AG10803 (cell line): ENCODE measurements around the gene KCNS3.
"Not testable (repeated sequence)": the region's sequence is repeated elsewhere in the genome, so short reads cannot be mapped to it uniquely, and the experiment has no call there.

Experiments used
- DNase-seq: peaks from one replicate; pipeline ENCODE4 v3.0.0; 2010; ENCODE audit warnings: low read depth
- H3K4me3 ChIP-seq: 2 replicates; pipeline ENCODE4 v1.5.1; 2011; ENCODE audit warnings: mild to moderate bottlenecking, low read length, control low read depth
- CTCF ChIP-seq: conservative IDR thresholded peaks from 2 replicates; pipeline ENCODE4 v1.5.1; 2011; ENCODE audit warnings: mild to moderate bottlenecking, low read length, control low read depth, inconsistent platforms

KCNS3 gene

GRCh38 chr2:17959356-17959755, 80.9 kb downstream of the KCNS3 start:
- DNase-seq: no peak
- TF ChIP-seq CTCF: no peak
- no peak overlapping the region for H3K4me3 ChIP-seq

- TF ChIP-seq CTCF: no peak
- no peak for DNase-seq
- H3K4me3 ChIP-seq: no peak overlapping the region
Measured at GRCh38 chr2:17959833-17960232, 81.4 kb downstream of the KCNS3 start.

GRCh38 chr2:17960925-17961324, 82.5 kb downstream of the KCNS3 start:
- no peak overlapping the region for H3K4me3 ChIP-seq
- no peak for TF ChIP-seq CTCF

GRCh38 chr2:17961789-17962188, 83.3 kb downstream of the KCNS3 start:
- no peak for DNase-seq
- no peak overlapping the region for H3K4me3 ChIP-seq
- TF ChIP-seq CTCF: no peak

More at GRCh38 chr2:17960925-17961324, 82.5 kb downstream of the KCNS3 start:
- no peak for DNase-seq

- no peak for TF ChIP-seq CTCF
- H3K4me3 ChIP-seq: no peak overlapping the region
- DNase-seq: peak; percentile 16
Measured at GRCh38 chr2:17962876-17963275, 84.4 kb downstream of the KCNS3 start.

- not testable (repeated sequence) for DNase-seq, H3K4me3 ChIP-seq
Measured at GRCh38 chr2:17963571-17963970, 85.1 kb downstream of the KCNS3 start.

GRCh38 chr2:17965196-17965595, 86.7 kb downstream of the KCNS3 start:
- no peak for DNase-seq
- TF ChIP-seq CTCF: no peak
- H3K4me3 ChIP-seq: no peak overlapping the region

- no peak for DNase-seq
- TF ChIP-seq CTCF: no peak
- no peak overlapping the region for H3K4me3 ChIP-seq
Measured at GRCh38 chr2:17966798-17967197, 88.3 kb downstream of the KCNS3 start.
